ENCODE measurements around the gene STX1B.
"Not testable (repeated sequence)": the region's sequence is repeated elsewhere in the genome, so short reads cannot be mapped to it uniquely, and the experiment has no call there.

DNA sequence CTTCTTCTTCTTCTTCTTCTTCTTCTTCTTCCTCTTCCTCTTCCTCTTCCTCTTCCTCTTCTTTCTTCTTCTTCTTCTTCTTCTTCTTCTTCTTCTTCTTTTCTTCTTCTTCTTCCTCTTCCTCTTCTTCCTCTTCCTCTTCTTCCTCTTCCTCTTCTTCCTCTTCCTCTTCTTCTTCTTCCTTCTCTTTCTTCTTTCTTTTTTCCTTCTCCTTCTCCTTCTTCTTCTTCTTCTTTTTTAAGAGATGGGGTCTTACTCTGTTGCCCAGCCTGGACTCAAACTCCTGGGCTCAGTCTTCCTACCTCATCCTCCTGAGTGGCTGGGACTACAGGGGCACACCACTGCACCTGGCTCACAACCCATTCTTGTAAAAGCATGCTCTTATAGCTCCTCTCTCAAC is 2.9 kb upstream of the STX1B start:
- TF ChIP-seq POLR2A (IDR thresholded peaks at IDR 0.05; ENCODE audit: low read depth, low read length); FOS (IDR thresholded peaks at IDR 0.05; ENCODE audit: borderline replicate concordance, insufficient read depth, low read length): not testable (repeated sequence)
- TF ChIP-seq, protein P1, sequence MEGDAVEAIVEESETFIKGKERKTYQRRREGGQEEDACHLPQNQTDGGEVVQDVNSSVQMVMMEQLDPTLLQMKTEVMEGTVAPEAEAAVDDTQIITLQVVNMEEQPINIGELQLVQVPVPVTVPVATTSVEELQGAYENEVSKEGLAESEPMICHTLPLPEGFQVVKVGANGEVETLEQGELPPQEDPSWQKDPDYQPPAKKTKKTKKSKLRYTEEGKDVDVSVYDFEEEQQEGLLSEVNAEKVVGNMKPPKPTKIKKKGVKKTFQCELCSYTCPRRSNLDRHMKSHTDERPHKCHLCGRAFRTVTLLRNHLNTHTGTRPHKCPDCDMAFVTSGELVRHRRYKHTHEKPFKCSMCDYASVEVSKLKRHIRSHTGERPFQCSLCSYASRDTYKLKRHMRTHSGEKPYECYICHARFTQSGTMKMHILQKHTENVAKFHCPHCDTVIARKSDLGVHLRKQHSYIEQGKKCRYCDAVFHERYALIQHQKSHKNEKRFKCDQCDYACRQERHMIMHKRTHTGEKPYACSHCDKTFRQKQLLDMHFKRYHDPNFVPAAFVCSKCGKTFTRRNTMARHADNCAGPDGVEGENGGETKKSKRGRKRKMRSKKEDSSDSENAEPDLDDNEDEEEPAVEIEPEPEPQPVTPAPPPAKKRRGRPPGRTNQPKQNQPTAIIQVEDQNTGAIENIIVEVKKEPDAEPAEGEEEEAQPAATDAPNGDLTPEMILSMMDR (IDR thresholded peaks at IDR 0.05; ENCODE audit: extremely low read depth in 1 of 2, insufficient read depth in 1 of 2, low read depth in 1 of 2, low read length in 2 of 2), result not testable (repeated sequence)

Data from endothelial cell of umbilical vein (primary cell).